Fibroblast of lung (primary cell): ENCODE measurements around the gene DNAJC13.

Experiments used
- EZH2 ChIP-seq: IDR thresholded peaks from 2 replicates; pipeline ENCODE4 v1.5.1; 2012; ENCODE audit warnings: low read length, control low read depth, mild to moderate bottlenecking; ENCODE audit errors: missing control alignments
- TF ChIP-seq, protein P1 (sequence below), 2 donors: IDR thresholded peaks in 1 of 2; conservative IDR thresholded peaks in 1 of 2; 1 replicate in 1 of 2; 2 replicates in 1 of 2; pipeline ENCODE4 v1.5.1; 2011 to 2012; ENCODE audit warnings: low read length in 2 of 2, control low read depth in 1 of 2, inconsistent platforms in 1 of 2, low read depth in 1 of 2, mild to moderate bottlenecking in 1 of 2

DNA sequence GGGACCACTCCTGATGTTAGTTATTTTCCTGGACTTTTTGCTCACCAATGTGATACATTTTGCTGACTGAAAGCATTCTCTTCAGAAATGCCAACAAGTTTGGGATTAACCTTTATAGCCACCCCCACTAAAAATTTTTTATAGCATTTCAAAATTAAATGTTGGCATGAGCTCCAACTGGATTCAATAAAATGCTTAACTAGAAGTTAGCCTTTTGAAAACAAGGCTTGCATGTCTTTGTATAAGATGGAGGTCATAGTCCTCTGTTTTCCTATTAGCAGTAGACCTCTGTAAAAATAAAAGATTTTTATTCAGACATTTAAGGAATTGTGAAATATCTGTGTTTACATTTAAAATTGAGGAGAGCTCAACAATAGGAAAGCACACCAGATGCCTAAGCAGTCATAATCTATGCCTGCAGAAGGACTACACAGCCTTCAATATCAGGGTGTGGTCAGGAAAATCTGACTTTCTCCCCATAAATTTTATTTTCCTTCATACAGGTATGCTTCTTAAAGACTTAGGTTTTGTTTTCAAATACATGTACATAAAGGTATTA lies 87.2 kb downstream of the DNAJC13 start:
- TF ChIP-seq, protein P1, sequence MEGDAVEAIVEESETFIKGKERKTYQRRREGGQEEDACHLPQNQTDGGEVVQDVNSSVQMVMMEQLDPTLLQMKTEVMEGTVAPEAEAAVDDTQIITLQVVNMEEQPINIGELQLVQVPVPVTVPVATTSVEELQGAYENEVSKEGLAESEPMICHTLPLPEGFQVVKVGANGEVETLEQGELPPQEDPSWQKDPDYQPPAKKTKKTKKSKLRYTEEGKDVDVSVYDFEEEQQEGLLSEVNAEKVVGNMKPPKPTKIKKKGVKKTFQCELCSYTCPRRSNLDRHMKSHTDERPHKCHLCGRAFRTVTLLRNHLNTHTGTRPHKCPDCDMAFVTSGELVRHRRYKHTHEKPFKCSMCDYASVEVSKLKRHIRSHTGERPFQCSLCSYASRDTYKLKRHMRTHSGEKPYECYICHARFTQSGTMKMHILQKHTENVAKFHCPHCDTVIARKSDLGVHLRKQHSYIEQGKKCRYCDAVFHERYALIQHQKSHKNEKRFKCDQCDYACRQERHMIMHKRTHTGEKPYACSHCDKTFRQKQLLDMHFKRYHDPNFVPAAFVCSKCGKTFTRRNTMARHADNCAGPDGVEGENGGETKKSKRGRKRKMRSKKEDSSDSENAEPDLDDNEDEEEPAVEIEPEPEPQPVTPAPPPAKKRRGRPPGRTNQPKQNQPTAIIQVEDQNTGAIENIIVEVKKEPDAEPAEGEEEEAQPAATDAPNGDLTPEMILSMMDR (conservative IDR thresholded peaks at IDR 0.05 in 1 of 2, IDR thresholded peaks at IDR 0.05 in 1 of 2; ENCODE audit: low read depth in 1 of 2, low read length in 2 of 2), result no peak
- no peak for TF ChIP-seq EZH2
